Nephron (organoid): Measurements from ENCODE around the gene FUT8.

ENCODE experiments used
- H3K27ac Mint-ChIP-seq, 3 experiments: 2 replicates each; pipeline ENCODE4 v1.8.0; 2020; ENCODE audit warnings: mixed read lengths in 3 of 3, mild to moderate bottlenecking in 2 of 3, moderate library complexity in 1 of 3
- H3K27me3 Mint-ChIP-seq: 2 replicates; pipeline ENCODE4 v1.8.0; 2021; ENCODE audit warnings: low read depth, mild to moderate bottlenecking, moderate library complexity, mixed read lengths
- H3K36me3 Mint-ChIP-seq: 2 replicates; pipeline ENCODE4 v1.8.0; 2020; ENCODE audit warnings: low read depth, mixed read lengths
- H3K4me1 Mint-ChIP-seq: 2 replicates; pipeline ENCODE4 v1.8.0; 2020; ENCODE audit warnings: mixed read lengths
- H3K4me3 Mint-ChIP-seq, 3 experiments: 2 replicates each; pipeline ENCODE4 v1.8.0; 2020; ENCODE audit warnings: mild to moderate bottlenecking in 3 of 3, mixed read lengths in 3 of 3, moderate library complexity in 2 of 3
- H3K9me3 Mint-ChIP-seq: 2 replicates; pipeline ENCODE4 v1.8.0; 2020; ENCODE audit warnings: mixed read lengths
- CTCF ChIP-seq, 3 experiments: fragments of 200-600 bp; sonication (generic); IDR thresholded peaks; one replicate each; pipeline ENCODE4 v1.5.0; 2021; ENCODE audit warnings: antibody characterized with exemption in 3 of 3; ENCODE audit not compliant: unreplicated experiment in 3 of 3

The FUT8 gene

GRCh38 chr14:65580973-65581372, 168.4 kb downstream of the FUT8 start:
- Mint-ChIP-seq H3K4me1 (no peaks in the 10 kb centered on the region), H3K27ac (no peak overlapping the region), H3K27me3 (no peaks in the 10 kb centered on the region), H3K4me3 (no peak overlapping the region), H3K36me3 (no peaks in the 10 kb centered on the region), H3K9me3 (no peaks in the 10 kb centered on the region)
- no peak for TF ChIP-seq CTCF (IDR thresholded peaks at IDR 0.05; ENCODE audit: unreplicated experiment in 3 of 3)

- Mint-ChIP-seq H3K27ac (no peak overlapping the region), H3K36me3 (no peaks in the 10 kb centered on the region), H3K9me3 (no peaks in the 10 kb centered on the region), H3K4me3 (no peak overlapping the region), H3K27me3 (no peaks in the 10 kb centered on the region), H3K4me1 (no peaks in the 10 kb centered on the region)
- TF ChIP-seq CTCF (IDR thresholded peaks at IDR 0.05; ENCODE audit: unreplicated experiment in 3 of 3) = no peak
Measured at GRCh38 chr14:65581378-65581777, 168.8 kb downstream of the FUT8 start.

- Mint-ChIP-seq H3K4me1 (no peaks in the 10 kb centered on the region), H3K9me3 (no peaks in the 10 kb centered on the region), H3K27ac (no peak overlapping the region), H3K4me3 (no peak overlapping the region), H3K27me3 (no peaks in the 10 kb centered on the region), H3K36me3 (no peaks in the 10 kb centered on the region)
- no peak for TF ChIP-seq CTCF (IDR thresholded peaks at IDR 0.05; ENCODE audit: unreplicated experiment in 3 of 3)
Measured at GRCh38 chr14:65581799-65582198, 169.3 kb downstream of the FUT8 start.

GRCh38 chr14:65585216-65585615, 172.7 kb downstream of the FUT8 start:
- no peaks in the 10 kb centered on the region for H3K27me3 Mint-ChIP-seq
- no peak overlapping the region for H3K27ac Mint-ChIP-seq
- no peak for TF ChIP-seq CTCF (IDR thresholded peaks at IDR 0.05; ENCODE audit: unreplicated experiment in 3 of 3)
- H3K4me1 Mint-ChIP-seq = no peaks in the 10 kb centered on the region
- no peaks in the 10 kb centered on the region for H3K9me3 Mint-ChIP-seq
- no peak overlapping the region for H3K4me3 Mint-ChIP-seq
- no peaks in the 10 kb centered on the region for H3K36me3 Mint-ChIP-seq

- Mint-ChIP-seq H3K27me3 (no peaks in the 10 kb centered on the region), H3K27ac (no peak overlapping the region), H3K9me3 (no peaks in the 10 kb centered on the region), H3K4me3 (no peak overlapping the region), H3K36me3 (no peaks in the 10 kb centered on the region), H3K4me1 (no peaks in the 10 kb centered on the region)
- no peak for TF ChIP-seq CTCF (IDR thresholded peaks at IDR 0.05; ENCODE audit: unreplicated experiment in 3 of 3)
Measured at GRCh38 chr14:65588426-65589140, 176.1 kb downstream of the FUT8 start.
